ENCODE data around the gene CLIP3. TPM values are rescaled to one million over a fixed set of nuclear protein-coding genes. Genes with fewer than 3 reads are reported as not detected.
"Not testable (repeated sequence)": the region's sequence is repeated elsewhere in the genome, so short reads cannot be mapped to it uniquely, and the experiment has no call there.

CLIP3 gene
- total RNA-seq, 1 experiment from 2014 or later = 4.2 TPM

DNA sequence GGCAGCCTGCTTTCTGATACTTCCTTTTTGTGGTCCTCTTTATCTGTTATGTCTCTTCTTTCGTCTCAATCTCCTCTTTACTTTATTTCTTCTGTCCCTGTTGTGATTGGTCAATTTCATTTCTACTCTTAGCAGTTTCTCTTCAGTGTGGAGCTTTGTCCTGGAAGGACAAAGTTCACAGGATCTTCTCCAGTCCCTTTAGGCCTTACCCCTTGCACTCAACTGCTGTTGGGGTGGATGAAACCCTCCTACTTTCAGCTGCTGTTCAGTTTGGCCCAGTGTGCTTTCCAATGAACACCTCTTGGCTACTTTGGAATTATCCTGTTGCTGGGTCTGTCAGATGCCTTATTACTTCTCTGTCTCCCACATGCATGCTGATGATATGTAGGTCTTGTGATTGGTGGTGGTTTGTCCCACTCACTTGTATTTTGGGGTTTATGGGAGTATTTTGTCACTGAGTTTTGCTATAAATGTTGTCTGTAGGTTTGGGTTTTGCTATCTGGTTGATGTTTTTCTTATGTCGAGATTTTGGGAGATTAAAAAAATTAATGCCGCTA is 46.8 kb upstream of the CLIP3 start:
- H3K4me2 ChIP-seq = no peak overlapping the region
- H3K27ac ChIP-seq = no peak overlapping the region
- H3K79me2 ChIP-seq (ENCODE audit: low read depth) = no peaks in the 10 kb centered on the region
- no peaks in the 10 kb centered on the region for H3K27me3 ChIP-seq (ENCODE audit: insufficient read depth, low read depth)
- H3K9me3 ChIP-seq (ENCODE audit: insufficient read depth, low read depth) = no peaks in the 10 kb centered on the region
- ChIA-PET CTCF (no interaction called here), POLR2A (ENCODE audit: unreplicated experiment) (no interaction called here)
- peaks cover 9% of the 10 kb centered on the region for H3F3A ChIP-seq (ENCODE audit: insufficient read depth, low read depth)
- intact Hi-C loops (cut with micrococcal nuclease; ENCODE audit: unreplicated experiment) = no loop called here
- H2AFZ ChIP-seq = no peak overlapping the region
- H4K20me1 ChIP-seq (ENCODE audit: insufficient read depth) = no peaks in the 10 kb centered on the region
- no peaks in the 10 kb centered on the region for H3K4me1 ChIP-seq (replicated peaks; ENCODE audit: insufficient read depth)
- H3K36me3 ChIP-seq (ENCODE audit: low read depth) = 0 out of 2 replicates have a peak, but pooled peaks cover 3% of the 10 kb centered on the region
- no peaks in the 10 kb centered on the region for H3K9me2 ChIP-seq (ENCODE audit: insufficient read depth)
- no peak overlapping the region for H3K4me3 ChIP-seq
- BruUV-seq (replicated peaks) = no TSS peak
- DNase-seq = no peak
- TF ChIP-seq, protein P1, sequence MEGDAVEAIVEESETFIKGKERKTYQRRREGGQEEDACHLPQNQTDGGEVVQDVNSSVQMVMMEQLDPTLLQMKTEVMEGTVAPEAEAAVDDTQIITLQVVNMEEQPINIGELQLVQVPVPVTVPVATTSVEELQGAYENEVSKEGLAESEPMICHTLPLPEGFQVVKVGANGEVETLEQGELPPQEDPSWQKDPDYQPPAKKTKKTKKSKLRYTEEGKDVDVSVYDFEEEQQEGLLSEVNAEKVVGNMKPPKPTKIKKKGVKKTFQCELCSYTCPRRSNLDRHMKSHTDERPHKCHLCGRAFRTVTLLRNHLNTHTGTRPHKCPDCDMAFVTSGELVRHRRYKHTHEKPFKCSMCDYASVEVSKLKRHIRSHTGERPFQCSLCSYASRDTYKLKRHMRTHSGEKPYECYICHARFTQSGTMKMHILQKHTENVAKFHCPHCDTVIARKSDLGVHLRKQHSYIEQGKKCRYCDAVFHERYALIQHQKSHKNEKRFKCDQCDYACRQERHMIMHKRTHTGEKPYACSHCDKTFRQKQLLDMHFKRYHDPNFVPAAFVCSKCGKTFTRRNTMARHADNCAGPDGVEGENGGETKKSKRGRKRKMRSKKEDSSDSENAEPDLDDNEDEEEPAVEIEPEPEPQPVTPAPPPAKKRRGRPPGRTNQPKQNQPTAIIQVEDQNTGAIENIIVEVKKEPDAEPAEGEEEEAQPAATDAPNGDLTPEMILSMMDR (conservative IDR thresholded peaks at IDR 0.05) = no peak
- TF ChIP-seq EZH2 (IDR thresholded peaks at IDR 0.05; ENCODE audit: low read depth) = no peak

DNA sequence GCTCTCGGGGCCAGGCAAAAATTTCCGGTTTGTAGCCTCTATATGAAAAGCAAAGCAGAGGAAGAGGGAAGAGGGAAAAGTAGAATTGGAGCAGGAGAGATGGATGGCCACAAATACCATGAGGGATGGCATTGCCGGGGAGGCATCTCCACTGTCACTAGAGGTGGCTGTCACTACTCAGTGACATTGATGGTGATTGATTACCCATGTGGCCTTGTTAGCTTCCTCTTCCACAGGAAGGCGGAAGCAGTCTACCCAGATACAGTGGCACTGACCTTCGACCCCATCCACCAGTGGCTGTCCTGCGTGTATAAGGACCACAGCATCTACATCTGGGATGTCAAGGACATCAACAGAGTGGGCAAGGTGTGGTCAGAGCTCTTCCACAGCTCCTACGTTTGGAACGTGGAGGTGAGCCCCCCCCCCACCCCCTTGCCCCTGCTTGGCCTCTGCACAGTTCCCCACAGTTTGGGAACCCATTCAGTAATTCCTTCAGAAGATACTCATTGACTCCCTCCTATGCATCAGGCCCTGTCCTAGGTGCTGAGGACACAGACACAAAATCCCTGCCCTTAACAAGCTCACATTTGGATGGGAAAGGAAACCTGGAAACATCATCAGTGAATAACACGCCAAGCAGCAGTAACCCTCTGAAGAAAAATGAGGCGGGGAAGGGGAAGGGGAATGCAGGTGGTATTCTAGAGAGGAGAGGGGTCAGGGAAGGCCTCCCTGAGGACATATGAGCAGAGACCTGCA is 40.6 kb upstream of the CLIP3 start:
- Histone ChIP-seq H3K79me2 (ENCODE audit: low read depth) (no peaks in the 10 kb centered on the region), H3K27ac (no peak overlapping the region), H3F3A (ENCODE audit: insufficient read depth, low read depth) (peaks cover 25% of the 10 kb centered on the region), H4K20me1 (ENCODE audit: insufficient read depth) (peaks cover 12% of the 10 kb centered on the region), H3K9me3 (ENCODE audit: insufficient read depth, low read depth) (no peaks in the 10 kb centered on the region), H2AFZ (no peak overlapping the region), H3K27me3 (ENCODE audit: insufficient read depth, low read depth) (no peaks in the 10 kb centered on the region), H3K9me2 (ENCODE audit: insufficient read depth) (no peaks in the 10 kb centered on the region), H3K4me1 (replicated peaks; ENCODE audit: insufficient read depth) (peaks cover 14% of the 10 kb centered on the region), H3K36me3 (ENCODE audit: low read depth) (0 out of 2 replicates have a peak, but pooled peaks cover 3% of the 10 kb centered on the region), H3K4me3 (no peak overlapping the region), H3K4me2 (no peak overlapping the region)
- BruUV-seq (replicated peaks) = no TSS peak
- ChIA-PET POLR2A (ENCODE audit: unreplicated experiment) (no interaction called here), CTCF (no interaction called here)
- intact Hi-C loops (cut with micrococcal nuclease; ENCODE audit: unreplicated experiment) = no loop called here
- TF ChIP-seq EZH2 (IDR thresholded peaks at IDR 0.05; ENCODE audit: low read depth) = no peak
- TF ChIP-seq, protein P1 (conservative IDR thresholded peaks at IDR 0.05) = no peak
- DNase-seq = no peak

DNA sequence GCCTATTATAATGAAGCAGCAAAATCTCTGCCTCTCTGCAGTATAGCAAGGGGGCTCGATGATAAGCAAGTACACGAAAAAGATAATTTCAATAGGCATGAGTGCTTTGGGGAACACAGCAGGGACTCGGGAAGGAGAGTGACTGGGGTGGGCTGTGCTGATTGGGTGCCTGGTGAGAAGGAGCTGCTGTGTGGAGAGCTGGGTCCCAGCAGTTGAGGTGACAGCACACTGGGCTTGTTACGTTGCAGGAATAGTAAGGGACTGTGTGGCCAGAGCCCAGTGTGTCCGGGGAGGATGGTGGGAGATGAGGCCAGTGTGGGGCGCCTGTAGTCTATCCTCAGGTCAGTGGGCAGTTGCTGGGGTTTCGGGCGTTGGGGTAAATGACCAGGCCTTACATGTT is 39.4 kb upstream of the CLIP3 start:
- POLR2A ChIA-PET (ENCODE audit: unreplicated experiment) = no interaction called here
- H4K20me1 ChIP-seq (ENCODE audit: insufficient read depth) = peaks cover 12% of the 10 kb centered on the region
- CTCF ChIA-PET = no interaction called here
- H3K4me1 ChIP-seq (replicated peaks; ENCODE audit: insufficient read depth) = peaks cover 14% of the 10 kb centered on the region
- DNase-seq = no peak
- no peak overlapping the region for H3K4me3 ChIP-seq
- intact Hi-C loops (cut with micrococcal nuclease; ENCODE audit: unreplicated experiment) = no loop called here
- no peak overlapping the region for H3K4me2 ChIP-seq
- no peak overlapping the region for H2AFZ ChIP-seq
- no peaks in the 10 kb centered on the region for H3K27me3 ChIP-seq (ENCODE audit: insufficient read depth, low read depth)
- BruUV-seq (replicated peaks) = no TSS peak
- no peak overlapping the region for H3K27ac ChIP-seq
- no peaks in the 10 kb centered on the region for H3K9me3 ChIP-seq (ENCODE audit: insufficient read depth, low read depth)
- 0 out of 2 replicates have a peak, but pooled peaks cover 3% of the 10 kb centered on the region for H3K36me3 ChIP-seq (ENCODE audit: low read depth)
- no peaks in the 10 kb centered on the region for H3K79me2 ChIP-seq (ENCODE audit: low read depth)
- H3F3A ChIP-seq (ENCODE audit: insufficient read depth, low read depth) = peaks cover 25% of the 10 kb centered on the region
- no peak for TF ChIP-seq EZH2 (IDR thresholded peaks at IDR 0.05; ENCODE audit: low read depth)
- TF ChIP-seq, protein P1 (conservative IDR thresholded peaks at IDR 0.05) = no peak
- no peaks in the 10 kb centered on the region for H3K9me2 ChIP-seq (ENCODE audit: insufficient read depth)

DNA sequence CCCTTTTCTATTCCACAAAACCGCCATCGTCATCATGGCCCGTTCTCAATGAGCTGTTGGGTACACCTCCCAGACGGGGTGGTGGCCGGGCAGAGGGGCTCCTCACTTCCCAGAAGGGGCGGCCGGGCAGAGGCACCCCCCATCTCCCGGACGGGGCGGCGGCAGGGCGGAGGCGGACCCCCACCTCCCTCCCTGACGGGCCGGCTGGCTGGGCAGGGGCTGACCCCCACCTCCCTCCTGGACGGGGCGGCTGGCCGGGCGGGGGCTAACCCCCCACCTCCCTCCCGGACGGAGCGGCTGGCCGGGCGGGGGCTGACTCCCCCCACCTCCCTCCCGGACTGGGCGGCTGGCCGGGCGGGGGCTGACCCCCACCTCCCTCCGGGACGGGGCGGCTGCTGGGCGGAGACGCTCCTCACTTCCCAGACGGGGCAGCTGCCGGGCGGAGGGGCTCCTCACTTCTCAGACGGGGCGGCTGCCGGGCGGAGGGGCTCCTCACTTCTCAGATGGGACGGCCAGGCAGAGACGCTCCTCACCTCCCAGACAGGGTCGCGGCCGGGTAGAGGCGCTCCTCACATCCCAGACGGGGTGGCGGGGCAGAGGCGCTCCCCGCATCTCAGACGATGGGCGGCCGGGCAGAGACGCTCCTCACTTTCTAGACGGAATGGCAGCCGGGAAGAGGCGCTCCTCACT is 36.3 kb upstream of the CLIP3 start:
- H3K9me3 ChIP-seq (ENCODE audit: insufficient read depth, low read depth); H3K4me3 ChIP-seq; CTCF ChIA-PET; DNase-seq; H2AFZ ChIP-seq; H3K36me3 ChIP-seq (ENCODE audit: low read depth); H3K27ac ChIP-seq; H3K27me3 ChIP-seq (ENCODE audit: insufficient read depth, low read depth); H3K4me2 ChIP-seq; intact Hi-C loops (cut with micrococcal nuclease; ENCODE audit: unreplicated experiment); H3K9me2 ChIP-seq (ENCODE audit: insufficient read depth); H3K79me2 ChIP-seq (ENCODE audit: low read depth); BruUV-seq (replicated peaks); POLR2A ChIA-PET (ENCODE audit: unreplicated experiment): not testable (repeated sequence)
- peaks cover 12% of the 10 kb centered on the region for H4K20me1 ChIP-seq (ENCODE audit: insufficient read depth)
- peaks cover 14% of the 10 kb centered on the region for H3K4me1 ChIP-seq (replicated peaks; ENCODE audit: insufficient read depth)
- peaks cover 21% of the 10 kb centered on the region for H3F3A ChIP-seq (ENCODE audit: insufficient read depth, low read depth)
